ENCODE results near the gene SH2D3C. TPM values are rescaled to one million over a fixed set of nuclear protein-coding genes. Genes with fewer than 3 reads are reported as not detected.

SH2D3C gene
- total and polyA plus RNA-seq, 10 of the 15 experiments (the other 5 are each of a cell fraction or from before 2014, with no cell fraction given) = 1.2 to 23.5 (median 16.2) TPM

- DNase-seq (ENCODE audit: low read depth, low spot score) (no peak), FAIRE-seq (no peak), ATAC-seq (no peak)
- WGBS (ENCODE audit: insufficient coverage, insufficient replicate concordance, low lambda C conversion rate, missing lambda C conversion rate) = 66% methylated on average over 13 of the region's 13 CpGs
- Histone ChIP-seq H3K4me3 (no peak overlapping the region), H3K9ac (ENCODE audit: control insufficient read depth, insufficient read depth, low read length) (no peak overlapping the region), H3K27ac (ENCODE audit: control insufficient read depth, insufficient read depth) (no peak overlapping the region), H3K36me3 (ENCODE audit: control insufficient read depth in 2 of 2, insufficient read depth in 2 of 2, low read length in 1 of 2) (no peaks in the 10 kb centered on the region), H3K79me2 (ENCODE audit: control insufficient read depth, insufficient read depth, low read length) (no peaks in the 10 kb centered on the region), H3K4me1 (ENCODE audit: control insufficient read depth, insufficient read depth, low read length) (no peaks in the 10 kb centered on the region), H2AFZ (ENCODE audit: control insufficient read depth, low read depth, low read length) (no peak overlapping the region), H3K9me3 (replicated peaks; ENCODE audit: control insufficient read depth, insufficient read depth, low read length) (no peaks in the 10 kb centered on the region), H3K4me2 (ENCODE audit: control insufficient read depth, insufficient read depth) (no peak overlapping the region), H3K27me3 (replicated peaks in 1 of 2; ENCODE audit: control insufficient read depth in 2 of 2, insufficient read depth in 2 of 2, low read length in 1 of 2) (no peaks in the 10 kb centered on the region), H4K20me1 (ENCODE audit: control insufficient read depth, insufficient read depth) (no peaks in the 10 kb centered on the region)
- intact Hi-C loops (cut with micrococcal nuclease; ENCODE audit: unreplicated experiment) (no loop called here), in situ Hi-C loops (cut with MboI) (no loop called here)
- RAD21 ChIA-PET (ENCODE audit: unreplicated experiment) = no interaction called here
- CTCF ChIA-PET = no interaction called here
- SMC1A ChIA-PET (ENCODE audit: uncharacterized antibody, unreplicated experiment) = no interaction called here
- no TSS peak for BruUV-seq (replicated peaks)
- POLR2A ChIA-PET = no interaction called here
- TF ChIP-seq SIN3A (IDR thresholded peaks at IDR 0.05; ENCODE audit: low read depth, low read length) = no peak
- TF ChIP-seq SUZ12 (IDR thresholded peaks at IDR 0.05; ENCODE audit: unreplicated experiment) = no peak
- no peak for TF ChIP-seq RB1 (IDR thresholded peaks at IDR 0.05; ENCODE audit: borderline replicate concordance)
- no peak for TF ChIP-seq RAD51 (IDR thresholded peaks at IDR 0.05)
- TF ChIP-seq SIX5 (IDR thresholded peaks at IDR 0.05; ENCODE audit: low read depth, low read length, severe bottlenecking) = no peak
- no peak for TF ChIP-seq USF2 (IDR thresholded peaks at IDR 0.05; ENCODE audit: borderline replicate concordance, low read depth, low read length)
Observed at GRCh38 chr9:127723013-127723412, 55.5 kb downstream of the SH2D3C start.

- in situ Hi-C loops (cut with MboI) = no loop called here
- POLR2A ChIA-PET = no interaction called here
Observed at GRCh38 chr9:127722055-127722745, 56.3 kb downstream of the SH2D3C start.

More at GRCh38 chr9:127722055-127722745, 56.3 kb downstream of the SH2D3C start:
- FAIRE-seq (no peak), DNase-seq (ENCODE audit: low read depth, low spot score) (no peak), ATAC-seq (no peak)
- TF ChIP-seq IKZF1 (conservative IDR thresholded peaks at IDR 0.05) (no peak), ZBTB33 (IDR thresholded peaks at IDR 0.05) (no peak), NR2C1 (IDR thresholded peaks at IDR 0.05) (no peak)
- ChIA-PET CTCF (no interaction called here), RAD21 (ENCODE audit: unreplicated experiment) (no interaction called here), SMC1A (ENCODE audit: uncharacterized antibody, unreplicated experiment) (no interaction called here)
- Histone ChIP-seq H2AFZ (ENCODE audit: control insufficient read depth, low read depth, low read length) (no peak overlapping the region), H3K4me1 (ENCODE audit: control insufficient read depth, insufficient read depth, low read length) (no peaks in the 10 kb centered on the region), H3K36me3 (ENCODE audit: control insufficient read depth in 2 of 2, insufficient read depth in 2 of 2, low read length in 1 of 2) (no peaks in the 10 kb centered on the region), H3K27ac (ENCODE audit: control insufficient read depth, insufficient read depth) (no peak overlapping the region), H4K20me1 (ENCODE audit: control insufficient read depth, insufficient read depth) (no peaks in the 10 kb centered on the region), H3K9me3 (replicated peaks; ENCODE audit: control insufficient read depth, insufficient read depth, low read length) (no peaks in the 10 kb centered on the region), H3K4me2 (ENCODE audit: control insufficient read depth, insufficient read depth) (no peak overlapping the region), H3K4me3 (no peak overlapping the region), H3K9ac (ENCODE audit: control insufficient read depth, insufficient read depth, low read length) (no peak overlapping the region), H3K79me2 (ENCODE audit: control insufficient read depth, insufficient read depth, low read length) (no peaks in the 10 kb centered on the region), H3K27me3 (replicated peaks in 1 of 2; ENCODE audit: control insufficient read depth in 2 of 2, insufficient read depth in 2 of 2, low read length in 1 of 2) (no peaks in the 10 kb centered on the region)
- BruUV-seq (replicated peaks) = no TSS peak
- intact Hi-C loops (cut with micrococcal nuclease; ENCODE audit: unreplicated experiment) = no loop called here
- WGBS (ENCODE audit: insufficient coverage, insufficient replicate concordance, low lambda C conversion rate, missing lambda C conversion rate) = 24% methylated on average over 12 of the region's 12 CpGs

Measured in GM12878 (cell line).